HEK293 (cell line): ENCODE measurements around the gene TACC2.
A peak's percentile ranks its signal among the peaks of the same experiment; 100 is the strongest.

Experiments used
- CTCF ChIA-PET: fragments of 350-600 bp; formaldehyde crosslinking; extraction: SDS; loops from one replicate; lab custom pipeline; 2021; ENCODE audit warnings: antibody characterized with exemption; lab: Yijun Ruan, JAX
- POLR2A ChIA-PET: fragments of 300-600 bp; formaldehyde crosslinking; extraction: SDS; loops from one replicate; lab custom pipeline; 2020; ENCODE audit warnings: antibody characterized with exemption, inconsistent platforms; lab: Yijun Ruan, JAX
- H3K27ac ChIP-seq: fragments of 200-500 bp; sonication (Bioruptor generic); 2 replicates; pipeline ENCODE4 v1.5.1; 2014; ENCODE audit warnings: low read depth, low read length, control low read depth, inconsistent platforms; ENCODE audit errors: extremely low read depth
- H3K36me3 ChIP-seq, 2 experiments: fragments of 200-500 bp in 1 of 2; sonication (Bioruptor generic) in 1 of 2; 1 replicate in 1 of 2; 2 replicates in 1 of 2; pipeline ENCODE4 v1.5.1; 2014 to 2017; ENCODE audit warnings: inconsistent platforms in 2 of 2, low read length in 2 of 2; ENCODE audit not compliant: control insufficient read depth in 2 of 2, insufficient read depth in 1 of 2
- H3K4me1 ChIP-seq: fragments of 200-500 bp; sonication (Bioruptor generic); 2 replicates; pipeline ENCODE4 v1.5.1; 2014; ENCODE audit warnings: mild to moderate bottlenecking, low read length, inconsistent platforms; ENCODE audit not compliant: control insufficient read depth, insufficient read depth
- H3K4me3 ChIP-seq: 2 replicates; pipeline ENCODE4 v1.5.1; 2011; ENCODE audit warnings: low read depth, mild to moderate bottlenecking, control low read depth, low read length, moderate library complexity
- H3K9me3 ChIP-seq: fragments of 200-500 bp; sonication (Bioruptor generic); 2 replicates; pipeline ENCODE4 v1.5.1; 2014; ENCODE audit warnings: low read depth, low read length, inconsistent platforms; ENCODE audit not compliant: control insufficient read depth, insufficient read depth
- GLI2 ChIP-seq: fragments of 450-650 bp; formaldehyde crosslinking; IDR thresholded peaks from 2 replicates; pipeline ENCODE4; 2017; ENCODE audit warnings: missing biosample characterization, missing genetic modification characterization, low read depth, borderline replicate concordance
- TCF7L2 ChIP-seq: IDR thresholded peaks from 2 replicates; pipeline ENCODE4 v1.6.1; 2011; ENCODE audit warnings: low read depth, mild to moderate bottlenecking, inconsistent platforms, low read length, moderate library complexity, borderline replicate concordance
- WT1 ChIP-seq: fragments of 450-650 bp; formaldehyde crosslinking; IDR thresholded peaks from 2 replicates; pipeline ENCODE4 v1.5.1; 2016; ENCODE audit warnings: missing biosample characterization, missing genetic modification characterization
- ZBTB1 ChIP-seq: fragments of 450-650 bp; formaldehyde crosslinking; IDR thresholded peaks from 2 replicates; pipeline ENCODE4 v1.5.1; 2016; ENCODE audit warnings: missing biosample characterization, missing genetic modification characterization
- ZBTB20 ChIP-seq: fragments of 450-650 bp; formaldehyde crosslinking; IDR thresholded peaks from 2 replicates; pipeline ENCODE4 v1.5.1; 2016; ENCODE audit warnings: missing biosample characterization, missing genetic modification characterization
- ZBTB21 ChIP-seq: fragments of 450-650 bp; formaldehyde crosslinking; IDR thresholded peaks from 2 replicates; pipeline ENCODE4 v1.5.1; 2017; ENCODE audit warnings: missing biosample characterization, missing genetic modification characterization
- ZFP37 ChIP-seq: fragments of 450-650 bp; formaldehyde crosslinking; IDR thresholded peaks from 2 replicates; pipeline ENCODE4 v1.5.1; 2016; ENCODE audit warnings: missing biosample characterization, missing genetic modification characterization
- ZNF10 ChIP-seq: fragments of 450-650 bp; formaldehyde crosslinking; IDR thresholded peaks from 2 replicates; pipeline ENCODE4 v1.5.1; 2017; ENCODE audit warnings: missing biosample characterization, missing genetic modification characterization
- ZNF146 ChIP-seq: fragments of 450-650 bp; formaldehyde crosslinking; IDR thresholded peaks from 2 replicates; pipeline ENCODE4 v1.5.1; 2016; ENCODE audit warnings: missing biosample characterization, missing genetic modification characterization
- ZNF248 ChIP-seq: fragments of 450-650 bp; formaldehyde crosslinking; IDR thresholded peaks from 2 replicates; pipeline ENCODE4 v1.5.1; 2017; ENCODE audit warnings: missing biosample characterization, missing genetic modification characterization
- ZNF350 ChIP-seq: fragments of 450-650 bp; formaldehyde crosslinking; IDR thresholded peaks from 2 replicates; pipeline ENCODE4 v1.5.0; 2017; ENCODE audit warnings: missing biosample characterization, mild to moderate bottlenecking, missing genetic modification characterization
- ZNF404 ChIP-seq: fragments of 450-650 bp; formaldehyde crosslinking; IDR thresholded peaks from 2 replicates; pipeline ENCODE4 v1.5.1; 2017; ENCODE audit warnings: missing biosample characterization, missing genetic modification characterization
- ZNF501 ChIP-seq: fragments of 450-650 bp; formaldehyde crosslinking; IDR thresholded peaks from 2 replicates; pipeline ENCODE4 v1.5.1; 2016; ENCODE audit warnings: missing biosample characterization, missing genetic modification characterization
- ZNF629 ChIP-seq: fragments of 450-650 bp; formaldehyde crosslinking; IDR thresholded peaks from 2 replicates; pipeline ENCODE4 v1.5.1; 2017; ENCODE audit warnings: missing biosample characterization, missing genetic modification characterization
- ZNF76 ChIP-seq: fragments of 450-650 bp; formaldehyde crosslinking; IDR thresholded peaks from 2 replicates; pipeline ENCODE4; 2016; ENCODE audit warnings: low read depth, missing biosample characterization, missing genetic modification characterization, borderline replicate concordance
- ZNF843 ChIP-seq: fragments of 450-650 bp; formaldehyde crosslinking; IDR thresholded peaks from 2 replicates; pipeline ENCODE4 v1.5.1; 2016; ENCODE audit warnings: missing biosample characterization, missing genetic modification characterization
- TF ChIP-seq, protein P1 (sequence below): fragments of 450-650 bp; formaldehyde crosslinking; IDR thresholded peaks from 2 replicates; pipeline ENCODE4 v1.5.1; 2016; ENCODE audit warnings: missing biosample characterization, missing genetic modification characterization
- TF ChIP-seq, protein P2 (sequence below): fragments of 450-650 bp; formaldehyde crosslinking; IDR thresholded peaks from 2 replicates; pipeline ENCODE4; 2016; ENCODE audit warnings: missing biosample characterization, missing genetic modification characterization
- TF ChIP-seq, protein P3 (sequence below): fragments of 450-650 bp; formaldehyde crosslinking; IDR thresholded peaks from 2 replicates; pipeline ENCODE4 v1.5.1; 2016; ENCODE audit warnings: missing biosample characterization, missing genetic modification characterization
- TF ChIP-seq, protein P4 (sequence below): fragments of 450-650 bp; formaldehyde crosslinking; IDR thresholded peaks from 2 replicates; pipeline ENCODE4 v1.5.1; 2017; ENCODE audit warnings: missing biosample characterization, missing genetic modification characterization
- TF ChIP-seq, protein P5 (sequence below): fragments of 450-650 bp; formaldehyde crosslinking; IDR thresholded peaks from 2 replicates; pipeline ENCODE4 v1.5.1; 2016; ENCODE audit warnings: missing biosample characterization, missing genetic modification characterization

Gene TACC2

DNA sequence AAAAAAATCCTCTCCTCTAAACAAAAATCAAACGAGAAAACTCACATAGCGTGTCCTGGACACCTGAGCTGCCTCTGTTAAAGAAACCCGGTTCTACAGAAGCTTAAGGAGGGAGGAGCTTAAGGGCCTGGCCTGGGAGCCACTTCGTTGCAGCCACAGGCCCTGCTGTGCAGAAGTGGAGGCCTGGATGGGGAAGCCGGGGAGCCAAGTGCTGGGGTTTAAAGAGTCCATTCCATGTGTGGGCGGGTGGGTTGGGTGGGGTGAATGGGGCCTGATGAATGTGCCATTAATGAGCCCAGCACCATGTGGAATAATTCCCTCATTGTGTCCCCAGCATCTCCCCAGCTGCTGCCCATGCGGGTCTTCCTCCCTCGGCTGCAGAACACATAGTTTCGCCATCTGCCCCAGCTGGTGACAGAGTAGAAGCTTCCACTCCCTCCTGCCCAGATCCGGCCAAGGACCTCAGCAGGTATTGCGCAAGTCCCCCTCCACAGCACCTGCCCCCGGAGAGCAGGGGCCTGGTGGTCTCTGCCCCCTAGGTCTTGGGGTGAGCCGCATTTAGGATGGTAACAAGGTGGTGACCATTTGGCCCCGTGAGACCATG lies 154.4 kb downstream of the TACC2 start:
- no peak overlapping the region for H3K27ac ChIP-seq
- TF ChIP-seq ZBTB20 (tag by site-specific recombination) (no peak), GLI2 (tag by site-specific recombination) (no peak)
- no peaks in the 10 kb centered on the region for H3K36me3 ChIP-seq
- ChIA-PET CTCF (interaction anchor here (0.7 to 4.1 kb wide), 12 partner anchors 10 to 1047 kb away, joined by 3 to 30 read pairs (median 4); partner anchors contain the start of gene BTBD16), POLR2A (no interaction called here)
- H3K9me3 ChIP-seq = no peaks in the 10 kb centered on the region
- H3K4me3 ChIP-seq = no peak overlapping the region
- H3K4me1 ChIP-seq = peaks cover 6% of the 10 kb centered on the region

DNA sequence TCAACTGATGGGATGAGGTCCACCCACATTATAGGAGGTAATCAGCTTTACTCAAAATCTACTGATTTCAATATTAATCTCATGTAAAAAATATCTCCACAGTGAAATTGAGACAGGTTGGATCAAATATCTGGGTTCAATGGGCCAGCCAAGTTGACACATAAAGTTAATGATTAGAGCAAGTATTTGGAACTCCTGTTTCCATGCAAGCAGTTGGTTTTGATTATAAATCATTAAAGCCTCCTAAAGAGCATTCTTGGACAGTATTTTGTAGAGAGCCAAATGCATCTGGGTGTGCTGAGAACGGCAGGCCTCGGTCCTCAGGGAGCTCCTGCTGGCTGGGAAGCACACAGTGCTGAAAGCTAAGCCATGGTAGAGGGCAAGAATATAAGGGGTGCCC lies 155.2 kb downstream of the TACC2 start:
- CTCF ChIA-PET = interaction anchor here (0.8 to 1.0 kb wide), 2 partner anchors 40 to 123 kb away, joined by 3 to 4 read pairs; no protein-coding TSS in a partner anchor

DNA sequence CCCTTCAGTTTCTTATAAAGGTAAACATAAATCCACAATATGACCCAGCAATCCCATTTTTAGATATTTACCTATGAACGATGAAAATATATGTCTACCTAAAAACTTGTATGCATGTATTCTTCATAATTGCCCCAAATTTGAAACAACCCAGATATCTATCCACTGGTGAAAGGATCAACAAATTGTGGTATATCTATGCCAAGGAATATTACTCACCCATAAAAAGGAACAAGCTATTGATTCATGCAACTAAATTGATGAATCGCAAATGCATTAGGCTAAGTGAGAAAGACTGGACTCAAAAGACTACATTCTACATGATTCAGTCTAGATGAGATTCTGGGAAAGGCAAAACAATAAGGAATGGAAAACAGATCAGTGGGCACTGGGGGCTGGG lies 156.2 kb downstream of the TACC2 start:
- ChIA-PET CTCF (interaction anchor here (0.6 kb wide), 1 partner anchor 78 kb away, joined by 3 read pairs; no protein-coding TSS in a partner anchor), POLR2A (no interaction called here)
- TF ChIP-seq, protein P1, sequence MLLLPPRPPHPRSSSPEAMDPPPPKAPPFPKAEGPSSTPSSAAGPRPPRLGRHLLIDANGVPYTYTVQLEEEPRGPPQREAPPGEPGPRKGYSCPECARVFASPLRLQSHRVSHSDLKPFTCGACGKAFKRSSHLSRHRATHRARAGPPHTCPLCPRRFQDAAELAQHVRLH (tag by site-specific recombination) = peak; percentile 67; the same call in 1 of the 2 replicates
- TF ChIP-seq ZNF629 (tag by site-specific recombination) (no peak), ZFP37 (tag by site-specific recombination) (no peak), ZNF350 (tag by site-specific recombination) (no peak), ZNF76 (tag by site-specific recombination) (no peak), TCF7L2 (no peak), ZNF843 (no peak), ZNF146 (peak; percentile 99), ZBTB1 (tag by site-specific recombination) (no peak), ZNF248 (no peak), WT1 (tag by site-specific recombination) (no peak)
- TF ChIP-seq, protein P2, sequence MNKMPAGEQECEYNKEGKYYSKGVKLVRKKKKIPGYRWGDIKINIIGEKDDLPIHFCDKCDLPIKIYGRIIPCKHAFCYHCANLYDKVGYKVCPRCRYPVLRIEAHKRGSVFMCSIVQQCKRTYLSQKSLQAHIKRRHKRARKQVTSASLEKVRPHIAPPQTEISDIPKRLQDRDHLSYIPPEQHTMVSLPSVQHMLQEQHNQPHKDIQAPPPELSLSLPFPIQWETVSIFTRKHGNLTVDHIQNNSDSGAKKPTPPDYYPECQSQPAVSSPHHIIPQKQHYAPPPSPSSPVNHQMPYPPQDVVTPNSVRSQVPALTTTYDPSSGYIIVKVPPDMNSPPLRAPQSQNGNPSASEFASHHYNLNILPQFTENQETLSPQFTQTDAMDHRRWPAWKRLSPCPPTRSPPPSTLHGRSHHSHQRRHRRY (tag by site-specific recombination) = no peak
- TF ChIP-seq, protein P3, sequence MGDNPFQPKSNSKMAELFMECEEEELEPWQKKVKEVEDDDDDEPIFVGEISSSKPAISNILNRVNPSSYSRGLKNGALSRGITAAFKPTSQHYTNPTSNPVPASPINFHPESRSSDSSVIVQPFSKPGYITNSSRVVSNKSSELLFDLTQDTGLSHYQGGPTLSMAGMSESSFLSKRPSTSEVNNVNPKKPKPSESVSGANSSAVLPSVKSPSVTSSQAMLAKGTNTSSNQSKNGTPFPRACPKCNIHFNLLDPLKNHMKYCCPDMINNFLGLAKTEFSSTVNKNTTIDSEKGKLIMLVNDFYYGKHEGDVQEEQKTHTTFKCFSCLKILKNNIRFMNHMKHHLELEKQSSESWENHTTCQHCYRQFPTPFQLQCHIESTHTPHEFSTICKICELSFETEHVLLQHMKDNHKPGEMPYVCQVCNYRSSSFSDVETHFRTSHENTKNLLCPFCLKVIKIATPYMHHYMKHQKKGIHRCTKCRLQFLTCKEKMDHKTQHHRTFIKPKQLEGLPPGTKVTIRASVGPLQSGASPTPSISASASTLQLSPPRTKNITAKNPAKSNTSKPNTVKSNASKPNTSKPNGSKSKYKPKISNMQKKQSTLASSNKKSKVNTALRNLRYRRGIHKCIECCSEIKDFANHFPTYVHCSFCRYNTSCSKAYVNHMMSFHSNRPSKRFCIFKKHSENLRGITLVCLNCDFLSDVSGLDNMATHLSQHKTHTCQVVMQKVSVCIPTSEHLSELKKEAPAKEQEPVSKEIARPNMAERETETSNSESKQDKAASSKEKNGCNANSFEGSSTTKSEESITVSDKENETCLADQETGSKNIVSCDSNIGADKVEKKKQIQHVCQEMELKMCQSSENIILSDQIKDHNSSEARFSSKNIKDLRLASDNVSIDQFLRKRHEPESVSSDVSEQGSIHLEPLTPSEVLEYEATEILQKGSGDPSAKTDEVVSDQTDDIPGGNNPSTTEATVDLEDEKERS = 0 out of 2 replicates have a peak, but pooled peaks have one; percentile 64
- TF ChIP-seq, protein P4, sequence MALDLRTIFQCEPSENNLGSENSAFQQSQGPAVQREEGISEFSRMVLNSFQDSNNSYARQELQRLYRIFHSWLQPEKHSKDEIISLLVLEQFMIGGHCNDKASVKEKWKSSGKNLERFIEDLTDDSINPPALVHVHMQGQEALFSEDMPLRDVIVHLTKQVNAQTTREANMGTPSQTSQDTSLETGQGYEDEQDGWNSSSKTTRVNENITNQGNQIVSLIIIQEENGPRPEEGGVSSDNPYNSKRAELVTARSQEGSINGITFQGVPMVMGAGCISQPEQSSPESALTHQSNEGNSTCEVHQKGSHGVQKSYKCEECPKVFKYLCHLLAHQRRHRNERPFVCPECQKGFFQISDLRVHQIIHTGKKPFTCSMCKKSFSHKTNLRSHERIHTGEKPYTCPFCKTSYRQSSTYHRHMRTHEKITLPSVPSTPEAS = no peak
- TF ChIP-seq, all 188 proteins: peak for 3

More for the DNA sequence above, 155.2 kb downstream of the TACC2 start:
- no peak overlapping the region for H3K27ac ChIP-seq
- H3K36me3 ChIP-seq = no peaks in the 10 kb centered on the region
- H3K4me1 ChIP-seq = peaks cover 6% of the 10 kb centered on the region
- no peaks in the 10 kb centered on the region for H3K9me3 ChIP-seq
- no peak for TF ChIP-seq ZNF248
- peak; percentile 74; the same call in 1 of the 2 replicates for TF ChIP-seq ZNF10
- TF ChIP-seq ZNF501 (tag by site-specific recombination) = no peak
- no peak for TF ChIP-seq ZBTB21
- TF ChIP-seq ZNF404 (tag by site-specific recombination) = no peak
- TF ChIP-seq ZNF350 (tag by site-specific recombination) = no peak
- TF ChIP-seq, protein P5, sequence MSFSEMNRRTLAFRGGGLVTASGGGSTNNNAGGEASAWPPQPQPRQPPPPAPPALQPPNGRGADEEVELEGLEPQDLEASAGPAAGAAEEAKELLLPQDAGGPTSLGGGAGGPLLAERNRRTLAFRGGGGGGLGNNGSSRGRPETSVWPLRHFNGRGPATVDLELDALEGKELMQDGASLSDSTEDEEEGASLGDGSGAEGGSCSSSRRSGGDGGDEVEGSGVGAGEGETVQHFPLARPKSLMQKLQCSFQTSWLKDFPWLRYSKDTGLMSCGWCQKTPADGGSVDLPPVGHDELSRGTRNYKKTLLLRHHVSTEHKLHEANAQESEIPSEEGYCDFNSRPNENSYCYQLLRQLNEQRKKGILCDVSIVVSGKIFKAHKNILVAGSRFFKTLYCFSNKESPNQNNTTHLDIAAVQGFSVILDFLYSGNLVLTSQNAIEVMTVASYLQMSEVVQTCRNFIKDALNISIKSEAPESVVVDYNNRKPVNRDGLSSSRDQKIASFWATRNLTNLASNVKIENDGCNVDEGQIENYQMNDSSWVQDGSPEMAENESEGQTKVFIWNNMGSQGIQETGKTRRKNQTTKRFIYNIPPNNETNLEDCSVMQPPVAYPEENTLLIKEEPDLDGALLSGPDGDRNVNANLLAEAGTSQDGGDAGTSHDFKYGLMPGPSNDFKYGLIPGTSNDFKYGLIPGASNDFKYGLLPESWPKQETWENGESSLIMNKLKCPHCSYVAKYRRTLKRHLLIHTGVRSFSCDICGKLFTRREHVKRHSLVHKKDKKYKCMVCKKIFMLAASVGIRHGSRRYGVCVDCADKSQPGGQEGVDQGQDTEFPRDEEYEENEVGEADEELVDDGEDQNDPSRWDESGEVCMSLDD (tag by site-specific recombination) = no peak
- TF ChIP-seq, all 188 proteins: peak for 1
- H3K4me3 ChIP-seq = no peak overlapping the region
- POLR2A ChIA-PET = no interaction called here

More for the DNA sequence above, 156.2 kb downstream of the TACC2 start:
- Histone ChIP-seq H3K4me3 (no peak overlapping the region), H3K36me3 (no peaks in the 10 kb centered on the region), H3K4me1 (peaks cover 6% of the 10 kb centered on the region), H3K27ac (no peak overlapping the region), H3K9me3 (no peaks in the 10 kb centered on the region)
